BLaER1 (cell line): ENCODE data around the gene ATP5PF.
"Not testable (repeated sequence)": the region's sequence is repeated elsewhere in the genome, so short reads cannot be mapped to it uniquely, and the experiment has no call there.

Source experiments
- H3K27ac ChIP-seq: shearing (Covaris generic); formaldehyde crosslinking; 2 replicates; pipeline ENCODE4 v1.8.1; 2022
- H3K27me3 ChIP-seq: shearing (Covaris generic); formaldehyde crosslinking; 2 replicates; pipeline ENCODE4 v1.8.1; 2022
- H3K36me3 ChIP-seq: shearing (Covaris generic); formaldehyde crosslinking; 2 replicates; pipeline ENCODE4 v1.8.1; 2022
- H3K4me1 ChIP-seq: shearing (Covaris generic); formaldehyde crosslinking; 2 replicates; pipeline ENCODE4 v1.8.1; 2022
- H3K4me2 ChIP-seq: shearing (Covaris generic); formaldehyde crosslinking; 2 replicates; pipeline ENCODE4 v1.8.1; 2022
- H3K4me3 ChIP-seq: shearing (Covaris generic); formaldehyde crosslinking; 2 replicates; pipeline ENCODE4 v1.8.1; 2022
- H3K9ac ChIP-seq: shearing (Covaris generic); formaldehyde crosslinking; 2 replicates; pipeline ENCODE4 v1.8.1; 2022
- H3K9me3 ChIP-seq: shearing (Covaris generic); formaldehyde crosslinking; 2 replicates; pipeline ENCODE4 v1.8.1; 2022
- H4K20me1 ChIP-seq: shearing (Covaris generic); formaldehyde crosslinking; 2 replicates; pipeline ENCODE4 v1.8.1; 2022
- Cebpa-rat ChIP-seq: shearing (Covaris generic); IDR thresholded peaks from 2 replicates; pipeline ENCODE4 v1.8.1; 2022

Gene ATP5PF, protein sequence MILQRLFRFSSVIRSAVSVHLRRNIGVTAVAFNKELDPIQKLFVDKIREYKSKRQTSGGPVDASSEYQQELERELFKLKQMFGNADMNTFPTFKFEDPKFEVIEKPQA

DNA sequence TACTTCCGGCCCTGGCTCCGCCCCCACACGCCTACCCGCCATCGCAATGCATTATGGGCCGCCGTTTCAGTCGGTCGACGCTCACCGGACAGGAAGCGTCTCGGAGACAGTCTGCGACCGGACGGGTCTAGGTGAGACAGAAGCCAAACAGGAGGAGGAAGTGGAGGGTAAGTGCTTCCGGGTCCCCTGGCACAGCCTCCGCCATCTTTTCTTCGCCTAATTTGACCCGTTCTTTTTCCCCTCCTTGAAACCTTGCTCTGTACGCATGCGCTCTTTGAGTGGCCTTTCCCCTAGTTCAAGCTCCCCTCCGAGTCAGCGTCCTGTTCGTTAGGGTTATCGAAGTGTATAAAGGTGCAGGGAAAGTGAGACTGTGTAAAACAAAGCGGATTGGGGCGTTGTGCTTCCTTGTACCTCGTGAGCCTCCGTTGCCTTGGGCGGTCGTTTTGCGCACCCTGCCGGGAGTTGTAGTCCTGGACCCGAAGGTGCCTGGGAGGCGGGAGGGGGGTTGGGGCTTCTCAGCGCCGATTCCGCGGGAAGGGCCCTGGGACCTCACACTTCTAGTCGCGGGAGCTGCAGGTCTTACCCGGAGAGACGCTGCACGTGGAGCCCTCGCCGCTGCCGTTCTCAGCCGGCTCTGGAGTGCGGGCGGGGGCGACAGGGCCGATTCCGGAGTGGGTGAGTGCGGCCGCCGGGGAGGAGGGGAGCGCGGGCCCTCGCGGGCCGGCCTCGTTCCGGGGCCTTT, at the start of gene ATP5PF, which contains the start of gene GABPA:
Gene ATP5PF (minus strand): TSS at position 1 of the 742 bp plus-strand sequence. CDS start 5,110 bp downstream, outside the sequence.
Gene GABPA (plus strand): TSS at position 69 of the 742 bp plus-strand sequence. CDS start 6,627 bp downstream, outside the sequence.
- peak within 1 kb of the TSS; percentile 93 for H3K4me3 ChIP-seq
- H3K9ac ChIP-seq = peak within 1 kb of the TSS; percentile 97
- H3K27ac ChIP-seq = peak within 1 kb of the TSS; percentile 99
- H3K4me2 ChIP-seq = peak within 1 kb of the TSS; percentile 87
- H3K27me3 ChIP-seq = no peaks in the 10 kb centered on the region
- TF ChIP-seq Cebpa-rat = no peak
- peaks cover 64% of the 10 kb centered on the region for H4K20me1 ChIP-seq
- peaks cover 51% of the 10 kb centered on the region for H3K4me1 ChIP-seq
- H3K36me3 ChIP-seq = peaks cover 31% of the 10 kb centered on the region
- H3K9me3 ChIP-seq = no peaks in the 10 kb centered on the region

DNA sequence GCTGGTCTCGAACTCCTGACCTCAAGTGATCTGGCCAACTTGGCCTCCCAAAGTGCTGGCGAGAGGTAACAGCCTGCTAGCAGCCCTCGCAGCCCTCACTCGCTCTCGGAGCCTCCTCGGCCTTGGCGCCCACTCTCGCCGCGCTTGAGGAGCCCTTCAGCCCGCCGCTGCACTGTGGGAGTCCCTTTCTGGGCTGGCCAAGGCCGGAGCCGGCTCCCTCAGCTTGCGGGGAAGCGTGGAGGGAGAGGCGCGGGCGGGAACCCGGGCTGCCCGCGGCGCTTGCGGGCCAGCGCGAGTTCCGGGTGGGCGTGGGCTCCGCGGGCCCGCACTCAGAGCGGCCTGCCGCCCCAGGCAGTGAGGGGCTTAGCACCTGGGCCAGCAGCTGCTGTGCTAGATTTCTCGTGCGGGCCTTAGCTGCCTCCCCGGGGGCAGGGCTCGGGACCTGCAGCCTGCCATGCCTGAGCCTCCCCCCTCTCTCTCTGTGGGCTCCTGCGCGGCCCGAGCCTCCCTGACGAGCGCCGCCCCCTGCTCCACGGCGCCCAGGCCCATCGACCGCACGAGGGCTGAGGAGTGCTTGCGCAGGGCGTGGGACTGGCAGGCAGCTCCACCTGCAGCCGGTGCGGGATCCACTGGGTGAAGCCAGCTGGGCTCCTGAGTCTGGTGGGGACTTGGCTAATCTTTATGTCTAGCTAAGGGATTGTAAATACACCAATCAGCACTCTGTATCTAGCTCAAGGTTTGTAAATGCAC, 43.6 kb upstream of the ATP5PF start:
- not testable (repeated sequence) for H3K4me1 ChIP-seq, H3K4me3 ChIP-seq, H4K20me1 ChIP-seq, H3K4me2 ChIP-seq, H3K9ac ChIP-seq, H3K27me3 ChIP-seq, H3K27ac ChIP-seq, H3K36me3 ChIP-seq
- H3K9me3 ChIP-seq = peaks cover 17% of the 10 kb centered on the region

DNA sequence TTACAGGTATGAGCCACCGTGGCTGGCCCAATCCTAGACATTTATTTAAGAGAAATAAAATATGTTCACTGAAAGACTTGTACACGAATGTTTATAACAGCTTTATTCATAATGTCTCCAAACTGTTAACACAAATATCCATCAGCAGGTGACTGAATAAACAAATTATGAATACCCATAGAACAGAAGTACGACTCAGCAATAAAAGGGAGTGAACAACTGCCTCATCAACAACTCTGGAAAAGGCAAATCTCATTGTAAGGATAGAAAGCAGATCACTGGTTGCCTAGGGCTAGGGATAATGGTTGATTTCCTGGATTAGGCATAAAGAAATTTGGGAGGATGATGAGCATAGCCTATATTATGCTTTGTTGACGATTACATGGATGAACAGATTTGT, 41.7 kb upstream of the ATP5PF start:
- Histone ChIP-seq H3K36me3 (no peaks in the 10 kb centered on the region), H3K27ac (no peak overlapping the region), H3K4me2 (no peak overlapping the region), H3K9ac (no peak overlapping the region), H3K4me1 (peaks cover 7% of the 10 kb centered on the region), H3K9me3 (peaks cover 17% of the 10 kb centered on the region), H3K4me3 (no peak overlapping the region), H3K27me3 (no peaks in the 10 kb centered on the region), H4K20me1 (no peaks in the 10 kb centered on the region)
- TF ChIP-seq Cebpa-rat = no peak

DNA sequence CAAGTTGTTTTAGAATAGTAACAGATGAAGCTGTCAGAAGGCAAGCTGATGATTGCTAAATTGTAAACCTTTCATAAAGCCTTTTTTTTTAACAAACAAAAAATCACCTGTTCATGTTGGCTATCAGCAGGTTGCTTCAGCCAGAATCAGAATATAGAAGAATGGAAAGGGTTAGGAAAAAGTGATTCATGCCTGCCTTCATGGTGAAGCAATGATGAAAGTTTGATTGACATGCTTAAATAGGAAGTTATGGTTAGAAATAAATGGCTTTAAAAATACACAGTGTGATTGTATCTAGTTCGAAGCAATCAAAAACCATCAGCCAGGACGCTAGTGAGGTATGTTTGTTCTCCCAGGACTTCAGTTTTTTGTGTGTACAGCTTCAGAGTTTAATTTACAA, 38.0 kb upstream of the ATP5PF start:
- no peak for TF ChIP-seq Cebpa-rat
- Histone ChIP-seq H3K4me1 (peaks cover 7% of the 10 kb centered on the region), H3K36me3 (peaks cover 11% of the 10 kb centered on the region; the same call in 1 of the 2 replicates), H3K4me2 (peak overlapping the region; percentile 10; the same call in 1 of the 2 replicates), H3K27ac (no peak overlapping the region), H3K9ac (no peak overlapping the region), H4K20me1 (no peaks in the 10 kb centered on the region), H3K27me3 (no peaks in the 10 kb centered on the region), H3K4me3 (no peak overlapping the region), H3K9me3 (no peaks in the 10 kb centered on the region)

DNA sequence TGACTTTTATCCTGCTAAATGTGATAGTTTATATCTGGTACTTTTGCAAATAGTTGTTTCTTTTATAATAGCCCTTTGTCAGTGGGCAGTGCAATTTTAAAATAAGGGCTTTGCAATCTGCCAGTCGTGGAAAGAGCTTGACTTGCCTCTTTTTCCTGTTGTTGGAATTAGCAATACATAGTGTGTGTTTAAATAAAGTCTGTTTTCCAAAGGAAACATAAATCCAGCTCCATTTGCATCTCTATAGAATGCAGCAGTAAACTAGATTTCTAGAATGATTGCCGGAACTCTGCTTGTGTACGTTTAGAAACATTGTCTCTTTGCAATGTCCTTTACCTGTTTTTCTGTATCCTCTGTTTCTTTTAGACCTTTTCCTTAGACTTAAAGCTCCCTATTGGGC, 33.2 kb upstream of the ATP5PF start:
- Histone ChIP-seq H3K4me3 (no peak overlapping the region), H3K4me2 (no peak overlapping the region), H3K27me3 (no peaks in the 10 kb centered on the region), H3K36me3 (peaks cover 52% of the 10 kb centered on the region), H3K27ac (no peak overlapping the region), H3K9me3 (no peaks in the 10 kb centered on the region), H3K4me1 (peaks cover 5% of the 10 kb centered on the region), H4K20me1 (no peaks in the 10 kb centered on the region), H3K9ac (no peak overlapping the region)
- no peak for TF ChIP-seq Cebpa-rat

DNA sequence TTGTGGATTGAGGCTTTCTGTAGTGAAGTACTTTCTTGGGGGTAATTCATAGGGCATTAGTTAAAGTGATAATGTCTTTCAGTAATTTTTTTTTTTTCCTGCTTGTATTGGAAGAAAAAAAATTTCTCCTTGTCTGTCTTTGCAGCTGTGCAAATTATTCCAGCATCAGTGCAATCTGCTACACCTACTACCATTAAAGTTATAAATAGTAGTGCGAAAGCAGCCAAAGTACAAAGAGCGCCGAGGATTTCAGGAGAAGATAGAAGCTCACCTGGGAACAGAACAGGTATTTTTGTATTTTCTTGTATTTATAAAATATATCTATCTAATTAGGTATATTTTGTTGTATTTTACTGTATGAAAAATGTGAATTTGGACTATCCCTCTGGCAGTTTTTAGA, 29.4 kb upstream of the ATP5PF start:
- Histone ChIP-seq H3K9me3 (no peaks in the 10 kb centered on the region), H3K9ac (no peak overlapping the region), H3K4me1 (no peaks in the 10 kb centered on the region), H3K27ac (no peak overlapping the region), H4K20me1 (no peaks in the 10 kb centered on the region), H3K36me3 (peaks cover 79% of the 10 kb centered on the region), H3K4me2 (no peak overlapping the region), H3K4me3 (no peak overlapping the region), H3K27me3 (no peaks in the 10 kb centered on the region)
- TF ChIP-seq Cebpa-rat = no peak

DNA sequence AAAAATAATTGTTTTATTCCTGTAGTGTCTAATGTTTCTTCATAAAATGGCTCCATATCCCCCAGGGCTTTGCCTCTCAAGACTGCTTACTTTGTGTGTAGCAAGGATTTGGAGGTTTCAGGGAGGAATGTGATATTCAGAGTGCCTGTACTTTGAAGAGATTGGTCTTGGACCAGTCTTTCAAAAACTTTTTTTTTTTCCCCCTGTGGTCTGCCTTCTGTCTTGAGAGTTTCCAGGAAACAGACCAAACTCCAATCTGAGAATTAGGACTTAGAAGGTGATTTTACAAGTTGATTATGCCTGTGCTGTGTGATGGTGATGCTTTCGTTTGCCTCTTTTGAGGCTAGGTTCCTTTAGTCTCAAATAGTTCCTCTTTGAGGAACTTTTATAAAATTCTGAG, 26.0 kb upstream of the ATP5PF start:
- no peak overlapping the region for H3K4me3 ChIP-seq
- H3K9ac ChIP-seq = no peak overlapping the region
- TF ChIP-seq Cebpa-rat = no peak
- no peaks in the 10 kb centered on the region for H3K9me3 ChIP-seq
- no peaks in the 10 kb centered on the region for H3K27me3 ChIP-seq
- peaks cover 79% of the 10 kb centered on the region for H3K36me3 ChIP-seq
- peaks cover 9% of the 10 kb centered on the region; the same call in 1 of the 2 replicates for H4K20me1 ChIP-seq
- H3K4me1 ChIP-seq = no peaks in the 10 kb centered on the region
- H3K4me2 ChIP-seq = no peak overlapping the region
- H3K27ac ChIP-seq = no peak overlapping the region

DNA sequence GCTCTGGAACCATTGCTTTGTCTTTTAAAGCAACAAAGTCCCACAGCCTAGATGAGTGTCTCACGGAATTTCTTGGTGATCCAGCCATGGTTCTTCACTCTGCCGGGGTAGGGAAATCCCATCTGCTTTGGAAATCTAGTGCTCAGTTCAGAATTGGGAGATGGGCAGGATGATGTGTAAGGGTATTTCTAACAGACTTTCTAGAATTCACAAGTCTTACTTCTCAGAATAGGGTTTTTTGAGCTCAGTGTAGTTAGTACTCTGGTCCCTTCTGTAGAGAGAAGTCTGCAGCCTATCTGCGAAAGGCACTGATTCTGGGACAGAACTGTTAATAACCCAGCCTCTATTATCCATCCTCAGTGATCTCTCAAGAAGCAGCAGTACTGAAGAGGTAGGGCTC, 25.4 kb upstream of the ATP5PF start:
- no peak for TF ChIP-seq Cebpa-rat
- Histone ChIP-seq H3K4me2 (no peak overlapping the region), H3K36me3 (peaks cover 81% of the 10 kb centered on the region), H3K9me3 (no peaks in the 10 kb centered on the region), H3K27me3 (no peaks in the 10 kb centered on the region), H4K20me1 (peaks cover 9% of the 10 kb centered on the region; the same call in 1 of the 2 replicates), H3K4me1 (no peaks in the 10 kb centered on the region), H3K9ac (no peak overlapping the region), H3K4me3 (no peak overlapping the region), H3K27ac (no peak overlapping the region)

DNA sequence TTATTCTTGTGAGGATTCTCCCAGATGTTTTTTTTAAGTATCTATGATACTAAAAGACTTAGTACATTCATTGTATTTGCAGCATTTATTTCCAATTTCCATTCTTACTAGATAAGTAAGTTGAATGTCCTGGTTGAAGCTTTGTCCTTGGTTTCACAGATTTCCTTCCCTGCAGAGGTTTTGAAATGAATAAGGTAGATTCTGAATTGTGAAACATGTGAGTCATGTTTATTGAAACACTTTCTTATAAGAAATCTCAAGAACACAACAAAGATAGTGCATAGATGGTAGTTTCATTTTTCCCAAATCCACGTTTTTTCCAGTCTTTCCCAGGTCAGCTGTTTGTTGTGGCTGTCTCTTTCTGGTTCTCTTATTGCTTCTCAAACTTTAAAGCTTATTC, 24.9 kb upstream of the ATP5PF start:
- H4K20me1 ChIP-seq = peaks cover 9% of the 10 kb centered on the region; the same call in 1 of the 2 replicates
- no peaks in the 10 kb centered on the region for H3K27me3 ChIP-seq
- no peaks in the 10 kb centered on the region for H3K4me1 ChIP-seq
- H3K9ac ChIP-seq = no peak overlapping the region
- H3K36me3 ChIP-seq = peaks cover 83% of the 10 kb centered on the region
- no peak overlapping the region for H3K4me2 ChIP-seq
- TF ChIP-seq Cebpa-rat = no peak
- H3K27ac ChIP-seq = no peak overlapping the region
- H3K4me3 ChIP-seq = no peak overlapping the region
- H3K9me3 ChIP-seq = no peaks in the 10 kb centered on the region

DNA sequence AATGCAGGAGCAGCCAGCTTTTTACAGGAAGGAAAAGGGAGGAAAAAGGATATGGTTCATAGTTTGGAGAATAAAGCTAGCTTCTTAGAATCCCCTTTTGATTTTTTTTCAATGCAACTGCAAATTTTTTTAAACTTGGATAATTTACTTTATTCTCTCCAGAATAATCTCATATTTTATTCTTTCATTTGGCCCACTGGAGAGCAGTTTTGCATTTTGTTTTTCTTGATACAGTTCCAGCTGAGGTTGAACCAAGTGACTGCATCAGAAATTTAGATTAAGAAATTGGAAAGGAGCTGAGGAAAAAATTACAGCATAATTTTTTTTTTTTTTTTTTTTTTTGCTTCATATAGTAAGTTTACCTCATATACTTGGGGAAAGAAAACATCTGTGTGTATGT, 22.8 kb upstream of the ATP5PF start:
- Histone ChIP-seq H3K36me3 (peaks cover 83% of the 10 kb centered on the region), H3K27ac (no peak overlapping the region), H3K4me1 (no peaks in the 10 kb centered on the region), H3K4me2 (no peak overlapping the region), H3K9ac (no peak overlapping the region), H4K20me1 (peaks cover 9% of the 10 kb centered on the region; the same call in 1 of the 2 replicates), H3K27me3 (no peaks in the 10 kb centered on the region), H3K9me3 (no peaks in the 10 kb centered on the region), H3K4me3 (no peak overlapping the region)
- no peak for TF ChIP-seq Cebpa-rat
